Measurements from ENCODE around the gene MDM2.

GRCh38 chr12:68837215-68837614, 29.2 kb downstream of the MDM2 start:
- TF ChIP-seq CREB5 (CRISPR knock-in tag; IDR thresholded peaks at IDR 0.05; ENCODE audit: low read depth) (no peak), ZFP30 (CRISPR knock-in tag; IDR thresholded peaks at IDR 0.05) (no peak), ZC3H10 (CRISPR knock-in tag; IDR thresholded peaks at IDR 0.05) (no peak), ARNTL (CRISPR knock-in tag; IDR thresholded peaks at IDR 0.05; ENCODE audit: borderline replicate concordance, low read depth) (no peak), BACH2 (CRISPR knock-in tag; IDR thresholded peaks at IDR 0.05; ENCODE audit: borderline replicate concordance) (no peak)
